Middle frontal gyrus (tissue), 1 donor: ENCODE measurements around the gene NDRG3.

Experiments used
- DNase-seq: peaks from one replicate; pipeline ENCODE4 v3.0.0-alpha.2; 2015; ENCODE audit warnings: low spot score; ENCODE audit errors: extremely low spot score

The NDRG3 gene

DNA sequence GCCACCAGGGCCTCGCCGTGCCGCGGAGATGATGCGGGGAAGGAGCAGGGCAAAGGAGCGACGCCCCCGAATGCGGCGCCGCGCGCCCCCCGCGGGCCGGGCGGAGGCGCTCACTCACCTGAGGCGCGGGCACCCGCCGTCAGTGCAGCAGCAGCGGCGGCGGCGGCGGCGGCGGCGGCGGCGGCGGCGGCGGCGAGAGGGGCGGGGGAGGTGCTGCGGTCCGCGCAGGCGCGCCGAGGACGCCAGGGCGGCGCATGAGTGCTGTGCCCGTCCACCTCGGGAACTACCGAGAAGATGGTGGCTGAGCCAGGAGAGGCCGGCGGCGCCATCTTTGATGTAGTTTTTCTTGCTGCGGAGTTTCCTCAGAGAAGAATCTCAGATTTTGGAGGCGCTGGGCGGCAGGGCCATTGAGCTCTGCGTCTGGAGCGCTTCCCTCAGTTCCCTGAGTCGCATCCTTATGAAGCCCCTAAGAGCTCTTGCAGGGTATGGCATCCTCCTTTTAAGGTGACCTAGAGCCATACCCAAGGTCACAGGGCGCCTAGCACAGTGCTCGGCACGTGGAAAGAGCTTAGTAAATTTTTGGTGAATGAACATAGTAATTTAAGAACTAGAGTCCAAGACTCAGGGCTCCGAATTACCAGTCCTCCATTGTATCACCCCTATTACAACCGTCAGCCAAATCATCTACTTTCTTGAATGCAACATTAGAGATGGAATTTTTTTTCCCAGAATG lies at the start of gene NDRG3:
Gene NDRG3 (minus strand): TSS at position 164 of the 733 bp plus-strand sequence. CDS start 24,355 bp downstream, outside the sequence.
- DNase-seq = peak; percentile 87

DNA sequence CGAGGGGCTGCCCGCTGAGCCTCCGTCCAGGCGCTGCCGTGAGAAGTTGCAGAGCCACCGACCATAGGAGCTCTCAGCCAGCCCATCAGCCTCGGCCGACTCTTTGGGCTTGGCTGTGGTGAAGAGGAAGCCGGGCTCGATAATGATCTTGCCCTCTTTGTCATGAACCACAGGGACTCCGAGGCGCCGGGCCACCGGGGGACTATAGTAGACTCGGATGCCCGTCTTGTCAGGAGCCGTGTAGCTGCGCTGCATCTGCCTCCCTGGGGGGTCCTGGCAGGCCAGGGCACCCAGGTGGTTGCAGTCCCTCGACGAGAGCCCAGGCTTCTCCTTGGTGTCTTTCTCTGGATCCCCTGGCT lies 48.2 kb upstream of the NDRG3 start:
- DNase-seq = no peak

DNA sequence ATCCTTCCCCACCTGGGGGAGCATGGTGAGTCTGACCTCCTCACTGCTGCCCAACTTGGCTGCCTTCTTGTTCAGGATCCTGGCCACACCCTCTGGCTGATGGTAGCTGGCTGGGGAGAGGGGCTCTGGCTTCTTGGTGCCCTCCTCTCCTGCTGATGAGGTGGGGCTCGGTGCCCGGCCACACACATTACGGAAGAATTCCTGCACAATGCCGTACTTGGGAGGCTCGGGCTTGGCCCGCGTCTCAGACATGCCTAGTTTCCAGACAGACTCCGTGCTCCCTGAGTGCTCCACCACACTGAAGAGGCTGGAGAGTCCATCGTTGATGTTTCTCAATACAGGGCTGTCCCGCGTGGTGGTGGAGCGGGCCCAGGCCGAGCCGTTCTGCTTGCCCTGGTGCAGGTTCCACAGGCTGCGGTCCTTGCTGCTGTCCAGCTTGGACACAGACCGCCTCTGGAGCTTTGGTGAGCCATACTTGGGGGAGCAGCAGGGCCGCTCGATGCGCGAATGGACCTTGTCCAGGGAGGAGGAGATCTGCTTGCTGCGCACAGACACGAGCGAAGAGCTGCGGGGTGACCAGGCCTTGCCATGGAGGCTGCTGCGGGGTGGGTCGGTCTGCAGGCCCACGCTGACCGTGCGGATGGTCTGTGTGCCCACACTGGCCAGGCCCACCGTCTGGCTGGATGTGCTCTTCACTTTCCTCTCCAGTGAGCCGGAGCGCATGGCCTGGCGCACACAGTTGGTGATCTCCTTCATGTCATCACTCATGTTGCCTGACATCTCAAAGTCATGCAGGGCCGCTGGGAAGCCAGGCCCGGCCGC lies 47.6 kb upstream of the NDRG3 start:
- DNase-seq = no peak

GRCh38 chr20:36792422-36792821 lies 46.5 kb upstream of the NDRG3 start:
- DNase-seq = no peak

GRCh38 chr20:36791862-36792261 lies 46.0 kb upstream of the NDRG3 start:
- DNase-seq = no peak

DNA sequence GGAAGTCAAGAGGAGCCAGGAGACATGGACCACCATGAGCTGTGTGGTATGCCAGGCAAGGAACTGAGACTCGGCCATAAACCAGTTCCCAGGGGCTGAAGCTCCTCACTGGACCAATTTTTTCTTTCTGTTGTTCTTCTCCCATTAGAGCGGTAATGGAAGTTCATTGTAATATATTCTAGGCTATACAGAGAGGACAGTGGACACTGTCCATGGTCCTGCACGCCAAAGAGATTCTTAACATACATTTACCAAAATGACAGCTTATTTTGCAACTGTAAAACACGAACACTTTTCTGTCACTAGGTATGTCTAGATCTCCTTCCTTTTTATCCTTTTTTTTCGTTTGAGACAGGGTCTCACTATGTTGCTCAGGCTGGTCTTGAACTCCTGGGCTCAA lies 40.8 kb upstream of the NDRG3 start:
- no peak for DNase-seq

GRCh38 chr20:36786246-36786645 lies 40.4 kb upstream of the NDRG3 start:
- no peak for DNase-seq

DNA sequence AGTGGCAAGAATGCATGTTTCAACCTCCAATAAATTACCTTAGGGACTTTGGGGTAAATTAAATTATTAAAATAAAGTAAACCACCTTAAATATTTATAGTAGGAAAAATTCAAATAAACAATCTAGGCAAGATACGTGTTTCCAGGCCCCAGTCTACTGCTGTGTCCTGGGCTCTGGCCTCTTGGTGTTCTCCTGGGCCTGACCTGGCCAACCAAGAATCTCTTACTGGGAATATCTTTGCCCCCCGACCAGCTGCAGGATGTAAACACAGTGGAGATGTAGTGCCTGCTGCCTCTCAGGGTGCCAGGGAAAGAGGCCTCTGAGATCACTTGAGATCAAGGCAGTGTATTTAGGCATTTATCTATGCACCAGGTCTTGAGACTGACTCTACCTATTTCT lies 39.4 kb upstream of the NDRG3 start:
- DNase-seq = no peak

DNA sequence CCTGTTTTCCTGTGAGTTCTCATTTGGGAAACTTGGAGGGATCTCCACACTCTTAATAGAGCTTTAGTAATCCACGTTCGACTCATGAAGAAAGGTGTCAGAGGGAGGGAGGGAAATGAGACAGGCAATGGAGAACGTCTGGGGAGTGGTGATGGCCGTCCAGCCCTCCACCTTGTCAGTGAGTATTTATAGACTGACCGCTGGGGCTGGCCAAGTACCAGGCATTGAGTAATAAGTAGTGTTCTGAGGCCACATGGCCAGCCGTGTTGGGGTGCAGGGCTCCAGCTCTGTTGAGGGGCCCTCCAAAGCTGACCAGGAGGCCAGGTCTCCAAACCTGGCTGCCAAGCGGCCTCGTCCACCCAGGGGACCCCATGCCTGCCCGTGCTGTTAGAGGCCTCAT lies 39.0 kb upstream of the NDRG3 start:
- DNase-seq = no peak

- no peak for DNase-seq
Measured at GRCh38 chr20:36784116-36784515, 38.2 kb upstream of the NDRG3 start.

GRCh38 chr20:36779656-36780025 lies 33.8 kb upstream of the NDRG3 start:
- DNase-seq = no peak

- no peak for DNase-seq
Measured at GRCh38 chr20:36778831-36779655, 33.2 kb upstream of the NDRG3 start.

GRCh38 chr20:36777576-36777975 lies 31.7 kb upstream of the NDRG3 start:
- no peak for DNase-seq

GRCh38 chr20:36777167-36777566 lies 31.3 kb upstream of the NDRG3 start:
- no peak for DNase-seq

DNA sequence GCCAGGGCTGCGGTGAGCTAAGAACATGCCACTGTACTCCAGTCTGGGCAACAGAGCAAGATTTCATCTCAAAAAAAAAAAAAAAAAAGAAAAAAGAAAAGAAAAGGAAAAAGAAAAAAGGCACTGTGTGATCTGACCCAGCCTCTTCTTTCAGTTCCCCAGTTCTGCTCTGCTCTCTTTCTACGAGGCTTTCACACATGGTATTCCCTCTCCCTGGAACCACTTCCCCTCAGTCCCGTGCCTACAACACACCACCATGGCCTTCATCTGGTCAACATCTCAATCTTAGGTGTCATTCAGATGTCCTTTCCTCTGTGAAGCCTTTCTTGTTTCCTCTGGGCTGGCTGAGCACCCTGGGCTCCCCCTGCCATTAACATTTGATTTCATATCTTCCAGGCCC lies 29.9 kb upstream of the NDRG3 start:
- DNase-seq = no peak

- DNase-seq = no peak
Measured at GRCh38 chr20:36775196-36775595, 29.3 kb upstream of the NDRG3 start.

DNA sequence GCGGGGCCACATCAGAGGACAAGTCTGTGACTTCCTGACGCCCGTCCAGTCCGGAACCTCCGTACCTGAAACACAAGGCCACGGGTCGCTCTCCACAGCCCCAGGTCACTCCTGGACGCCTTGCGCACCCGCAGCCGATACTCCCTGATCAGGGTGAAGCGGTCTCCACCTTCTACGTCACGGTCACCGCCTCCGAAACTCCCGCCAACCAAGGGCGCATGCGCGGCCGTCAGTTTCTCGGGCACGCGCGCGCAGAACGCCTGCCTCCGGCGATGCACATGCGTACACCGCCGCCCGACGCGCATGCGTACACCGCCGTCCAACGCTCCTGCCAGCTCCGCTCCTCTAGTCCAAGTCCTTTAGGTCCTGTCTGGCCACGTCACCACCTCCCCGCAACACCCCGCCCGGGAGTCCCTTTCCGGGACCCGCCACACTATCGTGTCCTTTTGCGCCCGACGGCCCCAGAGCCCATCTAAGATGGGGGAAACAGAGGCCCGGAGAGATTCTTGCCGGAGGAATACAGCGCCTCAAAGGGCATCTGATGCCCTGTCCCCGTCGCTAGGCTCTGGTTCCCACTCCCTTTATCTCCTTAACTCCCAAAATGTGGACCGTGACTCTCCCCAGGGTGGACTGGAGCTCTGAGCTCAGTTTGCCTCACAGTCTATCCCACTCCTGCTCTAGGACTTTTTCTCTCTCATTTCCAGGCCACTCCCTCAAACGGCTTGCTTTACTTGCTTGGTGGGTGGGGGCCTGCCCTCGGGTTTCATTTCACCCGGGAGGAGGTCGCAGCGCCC lies 27.9 kb upstream of the NDRG3 start, which contains the start of gene DSN1:
Gene DSN1 (minus strand): TSS at position 167 of the 794 bp plus-strand sequence. CDS start 2,305 bp downstream, outside the sequence.
- DNase-seq = peak; percentile 89

GRCh38 chr20:36773107-36773596 lies 27.3 kb upstream of the NDRG3 start:
- DNase-seq = no peak

- no peak for DNase-seq
Measured at GRCh38 chr20:36770680-36771079, 24.8 kb upstream of the NDRG3 start.

DNA sequence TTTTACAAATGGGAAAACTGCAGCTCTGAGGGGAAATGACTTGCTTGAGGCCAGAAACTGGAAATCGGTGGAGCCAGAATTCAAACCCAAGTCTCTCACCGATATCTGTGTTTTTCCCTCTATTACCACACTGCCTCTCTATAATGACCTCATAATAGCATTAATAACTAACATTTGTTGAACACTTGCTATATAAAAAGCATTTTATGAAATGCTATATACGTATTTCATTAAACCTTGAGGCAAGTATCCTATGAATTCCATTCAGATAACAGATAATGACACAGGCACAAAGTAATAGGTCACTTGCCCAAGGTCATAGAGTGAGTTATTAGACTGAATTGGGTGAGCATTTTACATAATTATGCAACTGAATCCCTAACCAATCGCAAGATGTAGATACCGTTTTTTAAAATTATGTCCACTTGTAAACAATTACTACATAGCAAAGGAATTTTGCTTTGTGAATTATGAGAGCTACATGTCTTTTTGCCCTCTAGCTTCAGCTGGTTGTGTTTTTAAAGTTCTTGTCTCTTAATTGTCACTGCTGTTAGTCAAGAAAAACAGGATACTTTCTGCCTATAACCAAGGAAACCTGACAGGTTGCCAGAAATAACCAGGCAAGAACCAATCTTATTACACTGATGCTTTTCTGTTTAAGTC lies 23.0 kb upstream of the NDRG3 start:
- DNase-seq = no peak
